A549 (cell line): Measurements from ENCODE around the gene CACNA1H.

Experiments used
- CTCF ChIP-seq: fragments of >200 bp; sonication (Bioruptor Twin); formaldehyde crosslinking; IDR thresholded peaks from 3 replicates; pipeline ENCODE4 v1.5.1; 2016
- EP300 ChIP-seq, 2 experiments: fragments of >200 bp; sonication (Bioruptor Twin); formaldehyde crosslinking; IDR thresholded peaks; 2 replicates in 1 of 2; 3 replicates in 1 of 2; pipeline ENCODE4 v1.6.1; 2016 to 2017
- RFX5 ChIP-seq: fragments of 450-650 bp; IDR thresholded peaks from 2 replicates; pipeline ENCODE4 v1.7.1; 2014; ENCODE audit warnings: antibody characterized with exemption, mild to moderate bottlenecking, moderate library complexity

GRCh38 chr16:1256874-1257322 lies 104.0 kb downstream of the CACNA1H start:
- no peak for TF ChIP-seq CTCF
- no peak for TF ChIP-seq EP300 (IDR thresholded peaks at IDR 0.05)
- no peak for TF ChIP-seq RFX5
